ENCODE measurements around the gene ACSS1.

Gene ACSS1

GRCh38 chr20:25030007-25030648 is 27.8 kb downstream of the ACSS1 start:
- Histone ChIP-seq H3K79me2 (ENCODE audit: insufficient read depth, low read length) (peaks cover 39% of the 10 kb centered on the region), H3K27me3 (ENCODE audit: insufficient read depth, low read length, poor library complexity, severe bottlenecking) (no peaks in the 10 kb centered on the region), H4K20me1 (ENCODE audit: insufficient read depth, low read length, poor library complexity, severe bottlenecking) (no peaks in the 10 kb centered on the region), H3K36me3 (ENCODE audit: insufficient read depth, low read length) (peaks cover 21% of the 10 kb centered on the region; the same call in 1 of the 2 replicates), H3K4me1 (ENCODE audit: insufficient read depth, low read length, poor library complexity, severe bottlenecking) (peaks cover 32% of the 10 kb centered on the region), H3K9ac (ENCODE audit: low read depth, low read length, poor library complexity, severe bottlenecking) (no peak overlapping the region), H2AFZ (ENCODE audit: low read length) (no peak overlapping the region), H3K9me2 (replicated peaks; ENCODE audit: low read depth, low read length) (no peaks in the 10 kb centered on the region), H3F3A (ENCODE audit: low read depth) (no peaks in the 10 kb centered on the region), H3K4me2 (ENCODE audit: low read depth, low read length, poor library complexity, severe bottlenecking) (no peak overlapping the region), H3K9me3 (ENCODE audit: insufficient read depth, low read depth, low read length) (no peaks in the 10 kb centered on the region), H3K4me3 (ENCODE audit: low read length, poor library complexity, severe bottlenecking) (no peak overlapping the region)
- no peak for TF ChIP-seq CTCF (conservative IDR thresholded peaks at IDR 0.05; ENCODE audit: low read length)
- no peak for TF ChIP-seq EZH2phosphoT487 (IDR thresholded peaks at IDR 0.05; ENCODE audit: borderline replicate concordance)

GRCh38 chr20:25025986-25026605 is 31.8 kb downstream of the ACSS1 start:
- no peak for TF ChIP-seq EZH2phosphoT487 (IDR thresholded peaks at IDR 0.05; ENCODE audit: borderline replicate concordance)
- TF ChIP-seq CTCF (conservative IDR thresholded peaks at IDR 0.05; ENCODE audit: low read length) = no peak

GRCh38 chr20:25025091-25025861 is 32.7 kb downstream of the ACSS1 start:
- peaks cover 46% of the 10 kb centered on the region; the same call in 1 of the 2 replicates for H3K36me3 ChIP-seq (ENCODE audit: insufficient read depth, low read length)
- no peaks in the 10 kb centered on the region for H3K9me3 ChIP-seq (ENCODE audit: insufficient read depth, low read depth, low read length)
- no peaks in the 10 kb centered on the region for H3F3A ChIP-seq (ENCODE audit: low read depth)
- H3K4me2 ChIP-seq (ENCODE audit: low read depth, low read length, poor library complexity, severe bottlenecking) = no peak overlapping the region
- no peak for TF ChIP-seq CTCF (conservative IDR thresholded peaks at IDR 0.05; ENCODE audit: low read length)
- no peak for TF ChIP-seq EZH2phosphoT487 (IDR thresholded peaks at IDR 0.05; ENCODE audit: borderline replicate concordance)
- no peaks in the 10 kb centered on the region for H3K9me2 ChIP-seq (replicated peaks; ENCODE audit: low read depth, low read length)
- H3K4me3 ChIP-seq (ENCODE audit: low read length, poor library complexity, severe bottlenecking) = no peak overlapping the region
- no peak overlapping the region for H2AFZ ChIP-seq (ENCODE audit: low read length)
- no peaks in the 10 kb centered on the region for H3K27me3 ChIP-seq (ENCODE audit: insufficient read depth, low read length, poor library complexity, severe bottlenecking)
- H3K4me1 ChIP-seq (ENCODE audit: insufficient read depth, low read length, poor library complexity, severe bottlenecking) = peaks cover 14% of the 10 kb centered on the region
- H4K20me1 ChIP-seq (ENCODE audit: insufficient read depth, low read length, poor library complexity, severe bottlenecking) = no peaks in the 10 kb centered on the region
- no peak overlapping the region for H3K9ac ChIP-seq (ENCODE audit: low read depth, low read length, poor library complexity, severe bottlenecking)
- peaks cover 10% of the 10 kb centered on the region for H3K79me2 ChIP-seq (ENCODE audit: insufficient read depth, low read length)

More at GRCh38 chr20:25025986-25026605, 31.8 kb downstream of the ACSS1 start:
- H2AFZ ChIP-seq (ENCODE audit: low read length) = no peak overlapping the region
- peaks cover 14% of the 10 kb centered on the region for H3K4me1 ChIP-seq (ENCODE audit: insufficient read depth, low read length, poor library complexity, severe bottlenecking)
- H3K27me3 ChIP-seq (ENCODE audit: insufficient read depth, low read length, poor library complexity, severe bottlenecking) = no peaks in the 10 kb centered on the region
- no peaks in the 10 kb centered on the region for H3K9me3 ChIP-seq (ENCODE audit: insufficient read depth, low read depth, low read length)
- peaks cover 42% of the 10 kb centered on the region; the same call in 1 of the 2 replicates for H3K36me3 ChIP-seq (ENCODE audit: insufficient read depth, low read length)
- no peak overlapping the region for H3K4me2 ChIP-seq (ENCODE audit: low read depth, low read length, poor library complexity, severe bottlenecking)
- H3F3A ChIP-seq (ENCODE audit: low read depth) = no peaks in the 10 kb centered on the region
- no peaks in the 10 kb centered on the region for H4K20me1 ChIP-seq (ENCODE audit: insufficient read depth, low read length, poor library complexity, severe bottlenecking)
- H3K9ac ChIP-seq (ENCODE audit: low read depth, low read length, poor library complexity, severe bottlenecking) = no peak overlapping the region
- no peaks in the 10 kb centered on the region for H3K9me2 ChIP-seq (replicated peaks; ENCODE audit: low read depth, low read length)
- H3K79me2 ChIP-seq (ENCODE audit: insufficient read depth, low read length) = peaks cover 17% of the 10 kb centered on the region
- H3K4me3 ChIP-seq (ENCODE audit: low read length, poor library complexity, severe bottlenecking) = no peak overlapping the region

Measured in Loucy (cell line).